Heart right ventricle (tissue), 16 donors: ENCODE data around the gene FALEC. TPM values are rescaled to one million over a fixed set of nuclear protein-coding genes. Genes with fewer than 3 reads are reported as not detected.
"Not testable (repeated sequence)": the region's sequence is repeated elsewhere in the genome, so short reads cannot be mapped to it uniquely, and the experiment has no call there.

Experiments used
- ATAC-seq, 8 donors: fragments of 200-7000 bp; cut with Tn5 transposase; one replicate each; pipeline ENCODE4 v1.9.1; 2020; ENCODE audit warnings: mild to moderate bottlenecking in 8 of 8, moderate library complexity in 8 of 8, moderate number of reproducible peaks in 1 of 8
- DNase-seq, 2 donors: peaks; one replicate each; pipeline ENCODE4 v3.0.0-alpha.2; 2020
- H3K27ac ChIP-seq, 10 donors: fragments of 200-600 bp; sonication (generic) in 2 of 10; one replicate each; pipeline versions ENCODE4 v1.5.0 to v1.8.0; 2020 to 2022; ENCODE audit warnings: mild to moderate bottlenecking in 3 of 10
- H3K27me3 ChIP-seq, 7 donors: fragments of 200-600 bp; one replicate each; pipeline ENCODE4 v1.8.0; 2021 to 2022; ENCODE audit warnings: mild to moderate bottlenecking in 2 of 7
- H3K36me3 ChIP-seq, 9 donors: fragments of 200-600 bp; sonication (generic) in 1 of 9; one replicate each; pipeline versions ENCODE4 v1.5.0 to v1.8.0; 2020 to 2022; ENCODE audit warnings: mild to moderate bottlenecking in 2 of 9
- H3K4me1 ChIP-seq, 9 donors: fragments of 200-600 bp; sonication (generic) in 1 of 9; one replicate each; pipeline versions ENCODE4 v1.5.0 to v1.8.0; 2020 to 2022; ENCODE audit warnings: mild to moderate bottlenecking in 4 of 9
- H3K4me3 ChIP-seq, 10 donors: fragments of 200-600 bp; sonication (generic) in 2 of 10; one replicate each; pipeline versions ENCODE4 v1.5.0 to v1.8.0; 2020 to 2022; ENCODE audit warnings: mild to moderate bottlenecking in 7 of 10, moderate library complexity in 2 of 10
- H3K9me3 ChIP-seq, 11 donors: fragments of 200-600 bp in 10 of 11; sonication (generic) in 2 of 11; one replicate each; pipeline versions ENCODE4 v1.5.0 to v1.8.0; 2013 to 2022; ENCODE audit warnings: mild to moderate bottlenecking in 2 of 11, control low read depth in 1 of 11, moderate library complexity in 1 of 11
- WGBS, 2 donors: extraction: QIAGEN DNeasy Blood & Tissue Kit; methylation state at CpG; one replicate each; pipeline ENCODE4 v1.1.7; 2013; ENCODE audit warnings: inconsistent platforms in 1 of 2; 5-methylcytosine and 5-hydroxymethylcytosine counted together
- intact Hi-C, 10 donors: fragments of 100-400 bp; cut with DNase I; formaldehyde crosslinking; loops; one replicate each; pipeline versions ENCODE4 v1.11.1 to v1.14.2; 2022
- microRNA-seq, 2 donors: library from miRNA; unstranded; fragments of <30 nt; microRNA quantifications; one replicate each; pipeline ENCODE4 v1.2.0, GENCODE V29; 2021
- polyA plus RNA-seq, 2 donors: library from polyadenylated mRNA; stranded (reverse); fragments of 200-250 nt; gene quantifications; one replicate each; pipeline ENCODE4 v1.2.3, GENCODE V29; 2013
- total RNA-seq, 10 donors: library from RNA; stranded (reverse); fragmentation: NEBNext Ultra II Directional in 3 of 10; extraction: Animal tissue kit (Norgen Biotek cat#: 25700) in 3 of 10; gene quantifications; one replicate each; pipeline versions ENCODE4 v1.2.1 to v1.2.4, GENCODE V29; 2021 to 2023
- TF ChIP-seq, protein P1 (sequence below), 9 donors: fragments of 200-600 bp; sonication (generic) in 2 of 9; IDR thresholded peaks; one replicate each; pipeline versions ENCODE4 v1.5.0 to v1.8.0; 2021 to 2022; ENCODE audit warnings: antibody characterized with exemption in 9 of 9, mild to moderate bottlenecking in 5 of 9, moderate library complexity in 1 of 9
- donor health status: Arrhythmogenic right ventricular cardiomyopathy.
- donor health status: ischemic (EF 13 %, LVEDD 7.1; RV severe dilation, severe dysfunction).
- donor health status: healthy with polysubstance abuse.
- donor health status: DM: no; HTN: yes; CAD: no.
- donor health status: DM: no; HTN: no; CAD: no.
- donor health status: ischemic (EF 25% LVEDD 6.9; RV normal size, moderate dysfunction).
- donor health status: ischemic (EF 25% LVEDD 5.7; RV mildly dilated, moderate dysfunction).
- donor health status: healthy.
- donor health status: DM: yes; HTN: yes; CAD: no.
- donor health status: Ischemic cardiomyopathy.
- donor health status: ischemic (EF 35%, LVEDD 5.7; RV mildly dilated, moderate dysfunction).
- donor health status: nonischemic (EF 11% LVEDD 7.7; RV severe dilation, severe dysfunction).
- donor health status: DM: yes; HTN: yes; CAD: no.
- donor health status: PGD.
- donor health status: ischemic (EF 29% LVEDD 5.4; RV normal size, mild dysfunction).
- donor health status: nonischemic (EF 23%, LVEDD 6.1; RV moderate dilation, normal function).

The FALEC gene
- total and polyA plus RNA-seq, 12 donors, result 0.46 to 0.60 TPM; not detected in 10

DNA sequence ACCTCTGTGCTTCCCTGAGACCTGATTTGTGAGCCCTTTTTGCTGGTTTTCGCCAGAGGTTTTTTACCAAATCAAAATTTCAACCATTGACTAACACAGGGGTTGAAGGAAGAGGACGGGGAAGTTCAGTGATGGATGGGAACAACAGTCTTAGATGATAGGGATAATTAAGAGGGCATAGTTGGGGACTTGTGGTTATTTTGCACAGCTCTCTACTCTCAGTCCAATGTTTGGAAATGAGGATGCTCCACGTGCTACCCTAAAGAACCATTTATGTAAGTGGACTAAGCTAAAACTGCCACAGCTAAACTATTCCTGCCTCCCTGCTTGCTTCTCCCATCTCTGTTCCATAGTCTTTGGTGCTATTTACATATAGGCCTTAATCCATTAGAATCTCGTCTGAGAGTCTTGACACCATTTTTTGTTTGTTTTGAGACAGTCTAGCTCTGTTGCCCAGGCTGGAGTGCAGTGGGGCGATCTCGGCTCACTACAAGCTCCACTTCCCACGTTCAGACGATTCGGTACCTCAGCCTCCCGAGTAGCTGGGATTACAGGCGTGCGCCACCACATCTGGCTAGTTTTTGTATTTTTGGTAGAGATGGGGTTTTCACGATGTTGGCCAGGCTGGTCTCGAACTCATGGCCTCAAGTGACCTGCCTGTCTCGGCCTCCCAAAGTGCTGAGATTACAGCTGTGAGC lies 64.5 kb downstream of the FALEC start:
- DNase-seq, result no peak
- H3K27me3 ChIP-seq, result no peaks in the 10 kb centered on the region
- H3K36me3 ChIP-seq, result peaks cover 0 to 40% (median 19%) of the 10 kb centered on the region in 9 donors
- peak in 4 of 8 donors; percentile 1 to 4 (median 3) for ATAC-seq
- H3K4me3 ChIP-seq, result peak overlapping the region in 9 of 10 donors; percentile 35 to 99 (median 94)
- intact Hi-C loops, result loop anchor here in 9 of 10 donors (1.0 to 5.0 kb wide), 9 partner anchors 19 to 49 kb away; partner anchors contain the start of gene ENSA (in 1 of the 9)
- H3K9me3 ChIP-seq, result no peaks in the 10 kb centered on the region
- peaks cover 0 to 37% (median 21%) of the 10 kb centered on the region in 9 donors for H3K4me1 ChIP-seq
- peak overlapping the region; percentile 91 to 100 (median 100) for H3K27ac ChIP-seq
- 69 to 73% methylated on average over 15 of the region's 15 CpGs for WGBS, 2 donors
- TF ChIP-seq, protein P1, sequence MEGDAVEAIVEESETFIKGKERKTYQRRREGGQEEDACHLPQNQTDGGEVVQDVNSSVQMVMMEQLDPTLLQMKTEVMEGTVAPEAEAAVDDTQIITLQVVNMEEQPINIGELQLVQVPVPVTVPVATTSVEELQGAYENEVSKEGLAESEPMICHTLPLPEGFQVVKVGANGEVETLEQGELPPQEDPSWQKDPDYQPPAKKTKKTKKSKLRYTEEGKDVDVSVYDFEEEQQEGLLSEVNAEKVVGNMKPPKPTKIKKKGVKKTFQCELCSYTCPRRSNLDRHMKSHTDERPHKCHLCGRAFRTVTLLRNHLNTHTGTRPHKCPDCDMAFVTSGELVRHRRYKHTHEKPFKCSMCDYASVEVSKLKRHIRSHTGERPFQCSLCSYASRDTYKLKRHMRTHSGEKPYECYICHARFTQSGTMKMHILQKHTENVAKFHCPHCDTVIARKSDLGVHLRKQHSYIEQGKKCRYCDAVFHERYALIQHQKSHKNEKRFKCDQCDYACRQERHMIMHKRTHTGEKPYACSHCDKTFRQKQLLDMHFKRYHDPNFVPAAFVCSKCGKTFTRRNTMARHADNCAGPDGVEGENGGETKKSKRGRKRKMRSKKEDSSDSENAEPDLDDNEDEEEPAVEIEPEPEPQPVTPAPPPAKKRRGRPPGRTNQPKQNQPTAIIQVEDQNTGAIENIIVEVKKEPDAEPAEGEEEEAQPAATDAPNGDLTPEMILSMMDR (IDR thresholded peaks at IDR 0.05), result no peak

DNA sequence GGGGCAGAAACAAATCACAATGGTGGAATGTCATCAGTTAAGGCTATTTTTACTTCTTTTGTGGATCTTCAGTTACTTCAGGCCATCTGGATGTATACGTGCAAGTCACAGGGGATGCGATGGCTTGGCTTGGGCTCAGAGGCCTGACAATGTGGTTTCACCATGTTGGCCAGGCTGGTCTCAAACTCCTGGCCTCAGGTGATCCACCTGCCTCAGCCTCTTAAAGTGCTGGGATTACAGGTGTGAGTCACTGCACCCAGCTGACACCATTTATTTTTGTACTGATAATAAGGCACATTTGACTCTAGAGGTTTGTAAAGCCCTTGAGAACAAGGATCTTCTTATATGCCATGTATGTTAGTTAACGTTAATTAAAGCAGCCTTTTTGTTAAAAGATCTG lies 65.4 kb downstream of the FALEC start:
- intact Hi-C loops, result loop anchor here in 3 of 10 donors (2.0 to 5.0 kb wide), 3 partner anchors 24 to 40 kb away; no protein-coding TSS in a partner anchor
- not testable (repeated sequence) for DNase-seq
- peak overlapping the region in 1 of 10 donors; percentile 1 for H3K27ac ChIP-seq

DNA sequence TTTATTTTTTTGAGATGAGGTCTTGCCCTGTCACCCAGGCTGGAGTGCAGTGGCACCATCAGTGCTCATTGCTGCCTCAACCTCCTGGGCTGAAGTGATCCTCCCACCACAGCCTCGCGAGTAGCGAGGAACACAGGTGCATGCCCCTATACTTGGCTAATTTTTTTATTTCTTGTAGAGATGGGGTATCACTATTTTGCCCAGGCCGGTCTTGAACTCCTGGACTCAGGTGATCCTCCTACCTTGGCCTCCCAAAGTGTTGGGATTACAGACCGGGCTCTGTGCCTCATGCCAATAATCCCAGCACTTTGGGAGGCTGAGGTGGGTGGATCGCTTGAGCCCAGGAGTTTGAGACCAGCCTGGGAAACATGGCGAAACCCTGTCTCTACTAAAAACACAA lies 65.9 kb downstream of the FALEC start:
- intact Hi-C loops, result loop anchor here in 3 of 10 donors (2.0 to 5.0 kb wide), 3 partner anchors 23 to 39 kb away; no protein-coding TSS in a partner anchor
- not testable (repeated sequence) for ATAC-seq, H3K9me3 ChIP-seq, H3K27me3 ChIP-seq, DNase-seq, H3K4me3 ChIP-seq
- Histone ChIP-seq H3K36me3 (peaks cover 0 to 27% (median 12%) of the 10 kb centered on the region in 9 donors), H3K27ac (peak overlapping the region in 1 of 10 donors; percentile 1), H3K4me1 (peaks cover 0 to 27% (median 8%) of the 10 kb centered on the region in 9 donors)
- WGBS, 2 donors, result 98% methylated on average over 7 of the region's 7 CpGs

More for the DNA sequence above, 65.4 kb downstream of the FALEC start:
- 90 to 97% methylated on average over 3 of the region's 3 CpGs for WGBS, 2 donors
- not testable (repeated sequence) for H3K9me3 ChIP-seq, H3K27me3 ChIP-seq, ATAC-seq, H3K4me3 ChIP-seq
- H3K36me3 ChIP-seq, result peaks cover 0 to 31% (median 17%) of the 10 kb centered on the region in 9 donors
- H3K4me1 ChIP-seq, result peaks cover 0 to 28% (median 12%) of the 10 kb centered on the region in 9 donors

DNA sequence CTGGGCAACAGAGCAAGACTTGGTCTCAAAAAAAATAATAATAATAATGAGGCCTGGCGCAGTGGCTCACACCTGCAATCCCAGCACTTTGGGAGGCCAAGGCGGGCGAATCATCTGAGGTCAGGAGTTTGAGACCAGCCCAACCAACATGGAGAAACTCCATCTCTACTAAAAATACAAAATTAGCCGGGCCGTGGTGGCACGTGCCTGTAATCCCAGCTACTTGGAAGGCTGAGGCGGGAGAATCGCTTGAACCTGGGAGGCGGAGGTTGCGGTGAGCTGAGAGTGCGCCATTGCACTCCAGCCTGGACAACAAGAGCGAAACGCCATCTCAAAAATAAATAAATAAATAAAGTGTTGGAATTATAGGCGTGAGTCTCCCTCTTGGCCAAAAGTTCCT lies 66.4 kb downstream of the FALEC start:
- intact Hi-C loops, result loop anchor here in 3 of 10 donors (2.0 to 5.0 kb wide), 3 partner anchors 23 to 39 kb away; no protein-coding TSS in a partner anchor
- not testable (repeated sequence) for H3K27me3 ChIP-seq, H3K9me3 ChIP-seq, ATAC-seq, DNase-seq, H3K4me3 ChIP-seq
- H3K27ac ChIP-seq, result peak overlapping the region in 3 of 10 donors; percentile 3 to 49 (median 31)
- WGBS, 2 donors, result 96 to 98% methylated on average over 14 of the region's 14 CpGs
- H3K36me3 ChIP-seq, result peaks cover 0 to 21% (median 7%) of the 10 kb centered on the region in 9 donors
- H3K4me1 ChIP-seq, result peaks cover 0 to 27% (median 8%) of the 10 kb centered on the region in 9 donors

DNA sequence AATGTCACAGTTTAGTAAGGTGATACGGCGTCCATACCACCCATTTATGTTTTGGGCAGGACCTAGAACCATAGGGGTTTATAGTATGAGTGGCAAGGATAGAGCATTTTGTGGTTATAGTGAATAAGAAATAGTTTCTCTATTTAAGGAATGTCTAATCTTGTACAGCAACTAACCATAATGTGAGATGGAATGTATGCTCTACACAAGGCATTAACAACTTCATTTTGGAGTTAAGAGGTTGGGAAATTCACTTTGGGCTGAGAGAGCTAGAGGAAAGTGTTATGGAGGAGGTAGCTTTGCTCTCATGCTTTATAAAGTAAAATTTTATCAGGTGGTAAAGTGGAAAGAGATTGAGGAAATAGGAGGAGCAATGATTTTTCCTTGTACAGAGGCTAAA lies 66.8 kb downstream of the FALEC start:
- ATAC-seq (no peak), DNase-seq (no peak)
- peaks cover 0 to 27% (median 8%) of the 10 kb centered on the region in 9 donors for H3K4me1 ChIP-seq
- H3K4me3 ChIP-seq, result no peak overlapping the region
- peaks cover 0 to 17% (median 4%) of the 10 kb centered on the region in 9 donors for H3K36me3 ChIP-seq
- 73 to 97% methylated on average over 2 of the region's 2 CpGs for WGBS, 2 donors
- TF ChIP-seq, protein P1 (IDR thresholded peaks at IDR 0.05), result no peak
- peak overlapping the region in 3 of 10 donors; percentile 3 to 49 (median 31) for H3K27ac ChIP-seq
- intact Hi-C loops, result loop anchor here in 2 of 10 donors (5.0 kb wide), 1 partner anchor 35 kb away; no protein-coding TSS in a partner anchor
- no peaks in the 10 kb centered on the region for H3K27me3 ChIP-seq
- no peaks in the 10 kb centered on the region for H3K9me3 ChIP-seq

Small RNA genes within 50 kb of the gene (microRNA-seq; reads per million reads assigned to microRNA genes)
- gene MIR4257, result 0 reads per million in 2 donors
- 0 reads per million in 2 donors for gene MIR6878

Other genes with a start within 250 kb of the FALEC start
- 10 to 100 TPM; 56.6 to 86.9 (median 65.7) TPM for gene APH1A, start 246.7 kb upstream of the FALEC start, total RNA-seq
- 10 to 100 TPM; 52.9 to 74.4 TPM for gene APH1A, start 246.7 kb upstream of the FALEC start, polyA plus RNA-seq
- gene C1orf54, start 243.0 kb upstream of the FALEC start, total RNA-seq, result 10 to 100 TPM in 6 of 10 donors, 1 to 10 TPM in 4; 5.7 to 19.5 (median 11.8) TPM
- gene C1orf54, start 243.0 kb upstream of the FALEC start, polyA plus RNA-seq, result 10 to 100 TPM; 29.1 to 34.3 TPM
- gene CIART, start 233.2 kb upstream of the FALEC start, total RNA-seq, result 10 to 100 TPM in 6 of 10 donors, 1 to 10 TPM in 4; 3.4 to 22.6 (median 15.5) TPM
- 10 to 100 TPM in 1 of 2 donors, 1 to 10 TPM in 1; 4.9 to 18.7 TPM for gene CIART, start 233.2 kb upstream of the FALEC start, polyA plus RNA-seq
- gene MRPS21, start 221.9 kb upstream of the FALEC start, total RNA-seq, result 10 to 100 TPM; 68.4 to 80.0 (median 73.6) TPM
- gene MRPS21, start 221.9 kb upstream of the FALEC start, polyA plus RNA-seq, result 100 to 1,000 TPM in 1 of 2 donors, 10 to 100 TPM in 1; 89.2 to 195 TPM
- 10 to 100 TPM; 17.8 to 25.5 (median 20.1) TPM for gene PRPF3, start 194.2 kb upstream of the FALEC start, total RNA-seq
- gene PRPF3, start 194.2 kb upstream of the FALEC start, polyA plus RNA-seq, result 10 to 100 TPM; 19.6 to 43.6 TPM
- 10 to 100 TPM; 21.9 to 34.5 (median 28.2) TPM for gene RPRD2, start 151.6 kb upstream of the FALEC start, total RNA-seq
- 1 to 10 TPM; 4.0 to 7.4 TPM for gene RPRD2, start 151.6 kb upstream of the FALEC start, polyA plus RNA-seq
- gene TARS2, start 28.3 kb upstream of the FALEC start, total RNA-seq, result 10 to 100 TPM; 25.1 to 44.4 (median 37.0) TPM
- 10 to 100 TPM; 19.1 to 27.4 TPM for gene TARS2, start 28.3 kb upstream of the FALEC start, polyA plus RNA-seq
- gene ECM1, start 7.6 kb upstream of the FALEC start, total RNA-seq, result 10 to 100 TPM in 8 of 10 donors, 1 to 10 TPM in 2; 5.8 to 26.3 (median 12.8) TPM
- 10 to 100 TPM; 24.7 to 28.2 TPM for gene ECM1, start 7.6 kb upstream of the FALEC start, polyA plus RNA-seq
- 10 to 100 TPM; 22.2 to 86.5 (median 40.7) TPM for gene ADAMTSL4, start 33.7 kb downstream of the FALEC start, total RNA-seq
- 10 to 100 TPM; 46.6 to 71.4 TPM for gene ADAMTSL4, start 33.7 kb downstream of the FALEC start, polyA plus RNA-seq
- 100 to 1,000 TPM in 8 of 10 donors, 10 to 100 TPM in 2; 76.4 to 155 (median 122) TPM for gene MCL1, start 63.9 kb downstream of the FALEC start, total RNA-seq
- gene MCL1, start 63.9 kb downstream of the FALEC start, polyA plus RNA-seq, result 10 to 100 TPM; 54.3 to 77.7 TPM
- gene ENSA, start 113.9 kb downstream of the FALEC start, total RNA-seq, result 100 to 1,000 TPM; 115 to 148 (median 132) TPM
- gene ENSA, start 113.9 kb downstream of the FALEC start, polyA plus RNA-seq, result 10 to 100 TPM; 66.7 to 92.6 TPM
- gene GOLPH3L, start 181.4 kb downstream of the FALEC start, total RNA-seq, result 10 to 100 TPM; 10.9 to 17.8 (median 15.4) TPM
- gene GOLPH3L, start 181.4 kb downstream of the FALEC start, polyA plus RNA-seq, result 1 to 10 TPM; 7.6 to 8.6 TPM
- gene HORMAD1, start 205.1 kb downstream of the FALEC start, total RNA-seq, result under 1 TPM in 2 of 10 donors, not detected in 8; 0.23 to 0.33 TPM
- not detected for gene HORMAD1, start 205.1 kb downstream of the FALEC start, polyA plus RNA-seq